C4-2B (cell line): ENCODE data around the gene EXOC7.

ENCODE experiments used
- CTCF ChIP-seq: fragments of 450-650 bp; conservative IDR thresholded peaks from 2 replicates; pipeline ENCODE4 v1.5.1; 2017; ENCODE audit warnings: mild to moderate bottlenecking
- ZFX ChIP-seq: fragments of 450-650 bp; IDR thresholded peaks from 2 replicates; pipeline ENCODE4 v1.6.1; 2017

GRCh38 chr17:76039121-76039520 is 64.5 kb downstream of the EXOC7 start:
- TF ChIP-seq CTCF (no peak), ZFX (no peak)
